Tibial nerve (tissue), 4 donors: Measurements from ENCODE around the gene PACSIN1.

Source experiments
- EP300 ChIP-seq, 2 donors: sonication (generic); formaldehyde crosslinking; IDR thresholded peaks; one replicate each; pipeline ENCODE4 v1.6.1; 2017; ENCODE audit warnings: antibody characterized with exemption in 2 of 2, mild to moderate bottlenecking in 1 of 2
- POLR2A ChIP-seq, 2 donors: fragments of 450-650 bp; IDR thresholded peaks; one replicate each; pipeline ENCODE4 v1.6.1; 2017; ENCODE audit warnings: antibody characterized with exemption in 2 of 2, mild to moderate bottlenecking in 2 of 2, moderate library complexity in 2 of 2
- TF ChIP-seq, protein P1 (sequence below), 5 experiments: fragments of 200-600 bp in 3 of 5; fragments of 450-650 bp in 2 of 5; sonication (generic) in 3 of 5; IDR thresholded peaks; one replicate each; pipeline ENCODE4 v1.5.1; 2016 to 2019; ENCODE audit warnings: antibody characterized with exemption in 5 of 5, mild to moderate bottlenecking in 3 of 5, moderate library complexity in 2 of 5

DNA sequence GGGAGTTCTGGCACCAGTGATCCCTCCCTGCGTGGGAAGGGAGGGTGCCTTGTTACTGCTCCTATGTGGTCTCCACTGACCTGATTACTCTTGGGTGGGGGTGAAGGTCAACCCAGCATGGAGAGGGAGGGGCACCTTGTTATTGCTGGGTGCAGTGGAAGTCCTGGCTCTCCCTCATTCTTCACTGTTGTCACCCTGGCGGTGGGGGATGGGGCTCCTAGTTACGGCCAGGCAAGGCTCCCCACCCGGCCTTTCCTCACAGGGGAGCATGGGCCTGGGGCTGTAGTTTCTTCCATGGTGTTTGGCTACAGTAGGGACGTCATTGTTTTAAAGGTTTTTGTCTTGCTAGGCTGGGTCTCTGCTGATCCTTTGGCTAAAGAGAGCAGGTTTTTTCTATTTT is 40.8 kb downstream of the PACSIN1 start:
- TF ChIP-seq, protein P1, sequence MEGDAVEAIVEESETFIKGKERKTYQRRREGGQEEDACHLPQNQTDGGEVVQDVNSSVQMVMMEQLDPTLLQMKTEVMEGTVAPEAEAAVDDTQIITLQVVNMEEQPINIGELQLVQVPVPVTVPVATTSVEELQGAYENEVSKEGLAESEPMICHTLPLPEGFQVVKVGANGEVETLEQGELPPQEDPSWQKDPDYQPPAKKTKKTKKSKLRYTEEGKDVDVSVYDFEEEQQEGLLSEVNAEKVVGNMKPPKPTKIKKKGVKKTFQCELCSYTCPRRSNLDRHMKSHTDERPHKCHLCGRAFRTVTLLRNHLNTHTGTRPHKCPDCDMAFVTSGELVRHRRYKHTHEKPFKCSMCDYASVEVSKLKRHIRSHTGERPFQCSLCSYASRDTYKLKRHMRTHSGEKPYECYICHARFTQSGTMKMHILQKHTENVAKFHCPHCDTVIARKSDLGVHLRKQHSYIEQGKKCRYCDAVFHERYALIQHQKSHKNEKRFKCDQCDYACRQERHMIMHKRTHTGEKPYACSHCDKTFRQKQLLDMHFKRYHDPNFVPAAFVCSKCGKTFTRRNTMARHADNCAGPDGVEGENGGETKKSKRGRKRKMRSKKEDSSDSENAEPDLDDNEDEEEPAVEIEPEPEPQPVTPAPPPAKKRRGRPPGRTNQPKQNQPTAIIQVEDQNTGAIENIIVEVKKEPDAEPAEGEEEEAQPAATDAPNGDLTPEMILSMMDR (IDR thresholded peaks at IDR 0.05) = no peak
- TF ChIP-seq POLR2A (IDR thresholded peaks at IDR 0.05) = no peak
- TF ChIP-seq EP300 (IDR thresholded peaks at IDR 0.05) = no peak
